Measurements from ENCODE around the gene NFS1. TPM values are rescaled to one million over a fixed set of nuclear protein-coding genes. Genes with fewer than 3 reads are reported as not detected.

Gene NFS1
- total and polyA plus RNA-seq, 2 of the 4 experiments (the other 2 are of a cell fraction) = 16.5 to 35.6 TPM

DNA sequence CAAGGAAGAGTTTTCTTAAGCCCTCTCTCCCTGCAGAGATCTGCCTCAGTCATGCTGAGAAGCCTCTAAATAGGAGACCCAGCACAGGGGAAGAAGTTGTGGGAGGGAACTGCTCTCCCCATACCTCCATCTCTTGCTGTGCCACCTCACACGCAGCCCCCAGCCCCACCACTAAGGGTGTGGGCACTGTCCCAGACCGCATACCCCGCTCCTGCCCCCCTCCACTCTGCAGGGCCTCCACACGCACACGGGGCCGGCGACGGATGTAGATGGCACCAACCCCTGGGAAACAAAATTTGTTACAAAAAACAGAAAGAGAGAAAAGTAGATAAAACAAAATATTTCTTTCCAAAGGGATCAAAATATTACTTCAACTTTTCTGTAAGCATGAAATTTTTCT, 24.2 kb downstream of the NFS1 start:
- no peaks in the 10 kb centered on the region for H3K27me3 ChIP-seq (ENCODE audit: control insufficient read depth, insufficient read depth, low read length)
- H3K9ac ChIP-seq (ENCODE audit: low read depth, low read length) = no peak overlapping the region
- H4K5ac ChIP-seq (ENCODE audit: low read depth, low read length) = no peak overlapping the region
- POLR2A ChIA-PET (ENCODE audit: unreplicated experiment) = no interaction called here
- TF ChIP-seq MAZ (IDR thresholded peaks at IDR 0.05; ENCODE audit: borderline replicate concordance, low read depth, low read length) = no peak
- TF ChIP-seq RCOR1 (IDR thresholded peaks at IDR 0.05; ENCODE audit: insufficient replicate concordance, low read length) = no peak
- TF ChIP-seq SMC3 (IDR thresholded peaks at IDR 0.05; ENCODE audit: low read depth, low read length) = no peak
- TF ChIP-seq CHD1 (IDR thresholded peaks at IDR 0.05; ENCODE audit: low read depth, low read length) = no peak
- TF ChIP-seq POLR2A (IDR thresholded peaks at IDR 0.05; ENCODE audit: low read depth, low read length) = no peak
- TF ChIP-seq MAFK (IDR thresholded peaks at IDR 0.05; ENCODE audit: low read depth, low read length) = no peak
- no peak for TF ChIP-seq USF2 (IDR thresholded peaks at IDR 0.05; ENCODE audit: low read depth, low read length)
- TF ChIP-seq NFE2L2 (IDR thresholded peaks at IDR 0.05; ENCODE audit: low read depth, low read length) = no peak
- no peak for TF ChIP-seq FOS (IDR thresholded peaks at IDR 0.05; ENCODE audit: low read depth, low read length)
- no peak for TF ChIP-seq RAD21 (IDR thresholded peaks at IDR 0.05; ENCODE audit: low read length)
- TF ChIP-seq RFX5 (IDR thresholded peaks at IDR 0.05; ENCODE audit: low read depth, low read length) = no peak
- no peak for TF ChIP-seq BHLHE40 (IDR thresholded peaks at IDR 0.05; ENCODE audit: low read depth, low read length)
- TF ChIP-seq CEBPB (IDR thresholded peaks at IDR 0.05; ENCODE audit: low read depth, low read length) = no peak
- H3K18ac ChIP-seq (ENCODE audit: low read depth, low read length) = no peak overlapping the region
- no peak overlapping the region for H4K8ac ChIP-seq (ENCODE audit: low read depth in 2 of 2, low read length in 2 of 2)
- H3K4ac ChIP-seq (ENCODE audit: low read depth, low read length) = no peak overlapping the region
- intact Hi-C loops (cut with micrococcal nuclease) (no loop called here), in situ Hi-C loops (cut with MboI; ENCODE audit: low sequenced_read_pairs) (no loop called here), dilution Hi-C loops (cut with HindIII; ENCODE audit: low sequenced_read_pairs, unreplicated experiment) (no loop called here)
- H3K9me3 ChIP-seq (ENCODE audit: control insufficient read depth, insufficient read depth, low read length) = no peaks in the 10 kb centered on the region
- H2BK120ac ChIP-seq (ENCODE audit: low read depth, low read length) = no peak overlapping the region
- DNase-seq (no peak), ATAC-seq (ENCODE audit: low read depth) (no peak)
- H3K23ac ChIP-seq (ENCODE audit: low read depth, low read length) = no peak overlapping the region
- H3K56ac ChIP-seq (ENCODE audit: extremely low read depth, insufficient read depth, low read length) = no peak overlapping the region
- H2BK20ac ChIP-seq (ENCODE audit: low read depth, low read length) = no peak overlapping the region
- H3K14ac ChIP-seq (replicated peaks; ENCODE audit: low read depth, low read length) = no peak overlapping the region
- no peak overlapping the region for H2BK5ac ChIP-seq (ENCODE audit: low read depth, low read length, poor library complexity, severe bottlenecking)
- H3K4me3 ChIP-seq (ENCODE audit: insufficient read depth, low read depth, low read length) = no peak overlapping the region
- H4K20me1 ChIP-seq (ENCODE audit: insufficient read depth, low read length) = no peaks in the 10 kb centered on the region
- CTCF ChIA-PET = no interaction called here
- WGBS, 2 experiments (ENCODE audit: extremely low coverage in 2 of 2, insufficient read length in 1 of 2) = no CpG with 5 or more reads among the region's 8 CpGs
- H3K79me1 ChIP-seq (ENCODE audit: low read depth in 1 of 2, low read length in 2 of 2) = no peaks in the 10 kb centered on the region
- no peak overlapping the region for H2AK9ac ChIP-seq (replicated peaks; ENCODE audit: low read depth, low read length, poor library complexity)
- no peaks in the 10 kb centered on the region for H3K9me1 ChIP-seq (ENCODE audit: insufficient read depth, low read length)
- no peak overlapping the region for H3K4me2 ChIP-seq (ENCODE audit: low read depth, low read length)
- H2BK15ac ChIP-seq (ENCODE audit: low read depth, low read length) = no peak overlapping the region
- no peak overlapping the region for H4K91ac ChIP-seq (ENCODE audit: insufficient read depth, low read depth, low read length)
- no peak overlapping the region for H2AFZ ChIP-seq (replicated peaks; ENCODE audit: low read length, poor library complexity)
- no peak overlapping the region for H2AK5ac ChIP-seq (ENCODE audit: low read depth, low read length)
- BruUV-seq (replicated peaks) = no TSS peak
- H3K4me1 ChIP-seq (ENCODE audit: control insufficient read depth, insufficient read depth, low read length) = no peaks in the 10 kb centered on the region
- H3K27ac ChIP-seq (ENCODE audit: insufficient read depth, low read length) = no peak overlapping the region
- peaks cover 38% of the 10 kb centered on the region for H3K36me3 ChIP-seq (ENCODE audit: control insufficient read depth, insufficient read depth, low read length)
